CD4-positive, alpha-beta T cell treated with Interleukin-6 for 4 hours (primary cell): ENCODE data around the gene DMD.
"Not testable (repeated sequence)": the region's sequence is repeated elsewhere in the genome, so short reads cannot be mapped to it uniquely, and the experiment has no call there.

Experiments
- DNase-seq: peaks from one replicate; pipeline ENCODE4 v3.0.0-alpha.2; 2020; ENCODE audit warnings: mixed read lengths

DMD gene

GRCh38 chrX:31665454-31665853 lies 1545.9 kb downstream of the DMD start:
- DNase-seq = no peak

- no peak for DNase-seq
Measured at GRCh38 chrX:31663172-31663571, 1548.2 kb downstream of the DMD start.

- no peak for DNase-seq
Measured at GRCh38 chrX:31661280-31661810, 1550.0 kb downstream of the DMD start.

GRCh38 chrX:31658360-31658759 lies 1553.0 kb downstream of the DMD start:
- no peak for DNase-seq

GRCh38 chrX:31656013-31656412 lies 1555.3 kb downstream of the DMD start:
- no peak for DNase-seq

GRCh38 chrX:31653422-31653821 lies 1557.9 kb downstream of the DMD start:
- no peak for DNase-seq

GRCh38 chrX:31652650-31653049 lies 1558.7 kb downstream of the DMD start:
- DNase-seq = no peak

GRCh38 chrX:31649201-31649600 lies 1562.1 kb downstream of the DMD start:
- DNase-seq = no peak

- no peak for DNase-seq
Measured at GRCh38 chrX:31633349-31633748, 1578.0 kb downstream of the DMD start.

- DNase-seq = no peak
Measured at GRCh38 chrX:31629195-31629594, 1582.2 kb downstream of the DMD start.

- no peak for DNase-seq
Measured at GRCh38 chrX:31609130-31609529, 1602.2 kb downstream of the DMD start.

- no peak for DNase-seq
Measured at GRCh38 chrX:31608638-31609037, 1602.7 kb downstream of the DMD start.

- no peak for DNase-seq
Measured at GRCh38 chrX:31606771-31607170, 1604.6 kb downstream of the DMD start.

GRCh38 chrX:31604629-31605221 lies 1606.6 kb downstream of the DMD start:
- DNase-seq = no peak

- no peak for DNase-seq
Measured at GRCh38 chrX:31603411-31604120, 1607.8 kb downstream of the DMD start.

GRCh38 chrX:31600823-31601222 lies 1610.5 kb downstream of the DMD start:
- no peak for DNase-seq

GRCh38 chrX:31593353-31593752 lies 1618.0 kb downstream of the DMD start:
- no peak for DNase-seq

GRCh38 chrX:31591355-31591754 lies 1620.0 kb downstream of the DMD start:
- DNase-seq = no peak

- no peak for DNase-seq
Measured at GRCh38 chrX:31590581-31591114, 1620.7 kb downstream of the DMD start.

GRCh38 chrX:31589503-31589902 lies 1621.8 kb downstream of the DMD start:
- DNase-seq = no peak

GRCh38 chrX:31588355-31588754 lies 1623.0 kb downstream of the DMD start:
- no peak for DNase-seq

- DNase-seq = not testable (repeated sequence)
Measured at GRCh38 chrX:31583892-31584291, 1627.5 kb downstream of the DMD start.

GRCh38 chrX:31580726-31581125 lies 1630.6 kb downstream of the DMD start:
- DNase-seq = no peak

- DNase-seq = no peak
Measured at GRCh38 chrX:31580227-31580626, 1631.1 kb downstream of the DMD start.
